ENCODE data around the gene PPP2R1A. TPM values are rescaled to one million over a fixed set of nuclear protein-coding genes. Genes with fewer than 3 reads are reported as not detected.

Gene PPP2R1A
- total RNA-seq, 2 donors from 2014 or later, result 50.8 to 119 TPM

- no peak for DNase-seq
- intact Hi-C loops (cut with DNase I), result no loop called here
- no peak overlapping the region for H3K4me3 ChIP-seq
- H3K9me3 ChIP-seq, result no peaks in the 10 kb centered on the region
- 65 to 75% methylated on average over 1 of the region's 1 CpG for WGBS, 2 donors
- ATAC-seq, result no peak
- H3K27ac ChIP-seq, result no peak overlapping the region
- peaks cover 0 to 14% of the 10 kb centered on the region in 2 donors for H3K36me3 ChIP-seq (replicated peaks in 1 of 2; ENCODE audit: insufficient read depth in 1 of 2, low read depth in 2 of 2)
- TF ChIP-seq POLR2A (IDR thresholded peaks at IDR 0.05), result no peak
- TF ChIP-seq, protein P1, sequence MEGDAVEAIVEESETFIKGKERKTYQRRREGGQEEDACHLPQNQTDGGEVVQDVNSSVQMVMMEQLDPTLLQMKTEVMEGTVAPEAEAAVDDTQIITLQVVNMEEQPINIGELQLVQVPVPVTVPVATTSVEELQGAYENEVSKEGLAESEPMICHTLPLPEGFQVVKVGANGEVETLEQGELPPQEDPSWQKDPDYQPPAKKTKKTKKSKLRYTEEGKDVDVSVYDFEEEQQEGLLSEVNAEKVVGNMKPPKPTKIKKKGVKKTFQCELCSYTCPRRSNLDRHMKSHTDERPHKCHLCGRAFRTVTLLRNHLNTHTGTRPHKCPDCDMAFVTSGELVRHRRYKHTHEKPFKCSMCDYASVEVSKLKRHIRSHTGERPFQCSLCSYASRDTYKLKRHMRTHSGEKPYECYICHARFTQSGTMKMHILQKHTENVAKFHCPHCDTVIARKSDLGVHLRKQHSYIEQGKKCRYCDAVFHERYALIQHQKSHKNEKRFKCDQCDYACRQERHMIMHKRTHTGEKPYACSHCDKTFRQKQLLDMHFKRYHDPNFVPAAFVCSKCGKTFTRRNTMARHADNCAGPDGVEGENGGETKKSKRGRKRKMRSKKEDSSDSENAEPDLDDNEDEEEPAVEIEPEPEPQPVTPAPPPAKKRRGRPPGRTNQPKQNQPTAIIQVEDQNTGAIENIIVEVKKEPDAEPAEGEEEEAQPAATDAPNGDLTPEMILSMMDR (IDR thresholded peaks at IDR 0.05), result no peak
- no peaks in the 10 kb centered on the region for H3K4me1 ChIP-seq
- no peaks in the 10 kb centered on the region for H3K27me3 ChIP-seq
Observed at GRCh38 chr19:52230685-52231084, 40.8 kb downstream of the PPP2R1A start.

GRCh38 chr19:52231154-52231910 is 41.5 kb downstream of the PPP2R1A start:
- TF ChIP-seq, protein P1 (IDR thresholded peaks at IDR 0.05), result no peak
- TF ChIP-seq POLR2A (IDR thresholded peaks at IDR 0.05), result no peak
- Histone ChIP-seq H3K9me3 (no peaks in the 10 kb centered on the region), H3K36me3 (replicated peaks in 1 of 2; ENCODE audit: insufficient read depth in 1 of 2, low read depth in 2 of 2) (peaks cover 0 to 7% of the 10 kb centered on the region in 2 donors), H3K27ac (no peak overlapping the region), H3K4me1 (no peaks in the 10 kb centered on the region), H3K27me3 (no peaks in the 10 kb centered on the region), H3K4me3 (no peak overlapping the region)
- intact Hi-C loops (cut with DNase I), result no loop called here
- WGBS, 2 donors, result 53% methylated on average over 3 of the region's 3 CpGs
- no peak for DNase-seq
- ATAC-seq, result no peak

GRCh38 chr19:52234406-52234805 is 44.6 kb downstream of the PPP2R1A start:
- no peak overlapping the region for H3K27ac ChIP-seq
- H3K4me1 ChIP-seq, result no peaks in the 10 kb centered on the region
- TF ChIP-seq POLR2A (IDR thresholded peaks at IDR 0.05), result no peak
- TF ChIP-seq, protein P1 (IDR thresholded peaks at IDR 0.05), result no peak
- H3K4me3 ChIP-seq, result no peak overlapping the region
- H3K36me3 ChIP-seq (replicated peaks in 1 of 2; ENCODE audit: insufficient read depth in 1 of 2, low read depth in 2 of 2), result no peaks in the 10 kb centered on the region
- intact Hi-C loops (cut with DNase I), result no loop called here
- 20 to 24% methylated on average over 2 of the region's 2 CpGs for WGBS, 2 donors
- no peaks in the 10 kb centered on the region for H3K27me3 ChIP-seq
- no peak for ATAC-seq
- H3K9me3 ChIP-seq, result no peaks in the 10 kb centered on the region
- no peak for DNase-seq

DNA sequence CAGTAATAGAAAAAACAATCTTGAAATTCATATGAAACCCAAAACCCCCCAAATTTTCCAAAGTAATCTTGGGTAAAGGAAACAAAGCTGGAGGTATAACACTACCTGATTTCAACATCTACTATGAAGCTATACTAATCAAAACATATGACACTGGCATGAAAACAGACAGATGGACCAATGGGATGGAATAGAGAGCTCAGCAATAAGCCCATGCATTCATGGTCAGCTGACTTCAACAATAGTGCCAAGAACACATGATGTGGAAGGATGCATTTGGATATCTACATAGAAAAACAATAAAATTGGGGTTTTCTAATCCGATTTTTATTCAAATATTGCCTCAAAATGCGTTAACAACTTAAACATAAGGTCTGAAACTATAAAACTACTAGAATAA is 47.3 kb downstream of the PPP2R1A start:
- Histone ChIP-seq H3K4me3 (no peak overlapping the region), H3K27ac (no peak overlapping the region), H3K9me3 (no peaks in the 10 kb centered on the region), H3K4me1 (no peaks in the 10 kb centered on the region), H3K36me3 (replicated peaks in 1 of 2; ENCODE audit: insufficient read depth in 1 of 2, low read depth in 2 of 2) (no peaks in the 10 kb centered on the region), H3K27me3 (no peaks in the 10 kb centered on the region)
- WGBS, 2 donors, result 40 to 44% methylated on average over 2 of the region's 2 CpGs
- ATAC-seq (no peak), DNase-seq (no peak)
- intact Hi-C loops (cut with DNase I), result loop anchor here (5.0 kb wide), 1 partner anchor 100 kb away; the partner anchor contains the start of gene ZNF616
- TF ChIP-seq, protein P1 (IDR thresholded peaks at IDR 0.05), result no peak
- no peak for TF ChIP-seq POLR2A (IDR thresholded peaks at IDR 0.05)

All from body of pancreas (tissue), 4 donors.